HCT116 (cell line): Measurements from ENCODE around the gene DLX2. TPM values are rescaled to one million over a fixed set of nuclear protein-coding genes. Genes with fewer than 3 reads are reported as not detected.

Experiments
- ATAC-seq: fragments of 200-7000 bp; cut with Tn5 transposase; 2 replicates; pipeline ENCODE4 v1.9.1; 2020; ENCODE audit warnings: mild to moderate bottlenecking, moderate library complexity
- BruUV-seq: library from RNA; stranded (reverse); fragments of 400-500 nt; replicated peaks from 2 replicates; lab custom pipeline; 2021; lab: Mats Ljungman, UMichigan
- CTCF ChIA-PET: fragments of 300-600 bp; sonication (Branson Sonifier 250); formaldehyde crosslinking; loops from one replicate; lab custom pipeline; 2021; ENCODE audit warnings: antibody characterized with exemption; lab: Charles Lee
- POLR2A ChIA-PET: fragments of 300-600, 350-600 bp; sonication (Branson Sonifier 250); formaldehyde crosslinking; loops from one replicate; lab custom pipeline; 2021; ENCODE audit warnings: antibody characterized with exemption; lab: Charles Lee
- RAD21 ChIA-PET, 2 experiments: fragments of 300-600 bp; sonication (Branson Sonifier 250); formaldehyde crosslinking; loops; one replicate each; lab custom pipeline; 2023; ENCODE audit warnings: low total read pairs in 2 of 2; ENCODE audit not compliant: uncharacterized antibody in 2 of 2, unreplicated experiment in 2 of 2, low non-redundant PET in 1 of 2; lab: Charles Lee
- DNase-seq: peaks from one replicate; pipeline ENCODE4 v3.0.0-alpha.2; 2010; ENCODE audit warnings: low read depth, low spot score
- H2AFZ ChIP-seq: fragments of 200-600 bp; shearing (Covaris generic), sonication (generic); 2 replicates; pipeline ENCODE4 v1.6.1; 2017; ENCODE audit warnings: low read depth, mixed run types, mixed read lengths, antibody characterized with exemption, low read length; ENCODE audit not compliant: poor library complexity, severe bottlenecking
- H3K27ac ChIP-seq: 2 replicates; pipeline ENCODE4 v1.5.1; 2012; ENCODE audit warnings: low read depth, low read length
- H3K27me3 ChIP-seq: fragments of 200-600 bp; sonication (generic); 2 replicates; pipeline ENCODE4 v1.6.1; 2016; ENCODE audit warnings: mixed run types, low read length, mixed read lengths; ENCODE audit not compliant: insufficient read depth
- H3K36me3 ChIP-seq, 2 experiments: fragments of 200-500 bp in 1 of 2; fragments of 200-600 bp in 1 of 2; sonication (Bioruptor generic) in 1 of 2; sonication (generic) in 1 of 2; 2 replicates each; pipeline versions ENCODE4 v1.5.1 to v1.6.1; 2014 to 2016; ENCODE audit warnings: low read length in 2 of 2, inconsistent platforms in 1 of 2, mixed read lengths in 1 of 2, mixed run types in 1 of 2; ENCODE audit not compliant: insufficient read depth in 2 of 2, control insufficient read depth in 1 of 2
- H3K4me1 ChIP-seq, 2 experiments: fragments of 200-600 bp in 1 of 2; sonication (generic) in 1 of 2; 2 replicates each; pipeline versions ENCODE4 v1.5.1 to v1.6.1; 2012 to 2017; ENCODE audit warnings: low read length in 2 of 2, inconsistent platforms in 1 of 2, mild to moderate bottlenecking in 1 of 2, mixed read lengths in 1 of 2, mixed run types in 1 of 2, moderate library complexity in 1 of 2; ENCODE audit not compliant: insufficient read depth in 2 of 2, control insufficient read depth in 1 of 2
- H3K4me2 ChIP-seq: fragments of 200-600 bp; sonication (generic); 2 replicates; pipeline ENCODE4 v1.6.1; 2017; ENCODE audit warnings: mixed run types, low read length, mixed read lengths
- H3K4me3 ChIP-seq, 2 experiments: fragments of 200-600 bp in 1 of 2; sonication (generic) in 1 of 2; replicated peaks in 1 of 2; 2 replicates each; pipeline ENCODE4 v1.5.1; 2011 to 2016; ENCODE audit warnings: low read length in 2 of 2, control low read depth in 1 of 2, low read depth in 1 of 2, mild to moderate bottlenecking in 1 of 2, mixed read lengths in 1 of 2, mixed run types in 1 of 2
- H3K79me2 ChIP-seq: fragments of 200-600 bp; sonication (generic); 2 replicates; pipeline ENCODE4 v1.6.1; 2017; ENCODE audit warnings: mild to moderate bottlenecking, mixed run types, low read length, moderate library complexity, mixed read lengths; ENCODE audit not compliant: insufficient read depth
- H3K9ac ChIP-seq: fragments of 200-600 bp; sonication (generic); 2 replicates; pipeline ENCODE4 v1.6.1; 2016; ENCODE audit warnings: low read length, mixed read lengths
- H3K9me2 ChIP-seq: fragments of 200-600 bp; sonication (generic), shearing (Covaris generic); 2 replicates; pipeline ENCODE4 v1.6.1; 2017; ENCODE audit warnings: mixed run types, mild to moderate bottlenecking, moderate library complexity; ENCODE audit not compliant: insufficient read depth
- H3K9me3 ChIP-seq, 2 experiments: fragments of 200-500 bp in 1 of 2; fragments of 200-600 bp in 1 of 2; sonication (Bioruptor generic) in 1 of 2; sonication (generic) in 1 of 2; 2 replicates each; pipeline ENCODE4 v1.6.1; 2014 to 2017; ENCODE audit warnings: low read length in 2 of 2, mixed read lengths in 2 of 2, inconsistent platforms in 1 of 2, low read depth in 1 of 2, mild to moderate bottlenecking in 1 of 2, mixed run types in 1 of 2, moderate library complexity in 1 of 2; ENCODE audit not compliant: control insufficient read depth in 1 of 2, insufficient read depth in 1 of 2
- H4K20me1 ChIP-seq: fragments of 200-600 bp; sonication (generic), shearing (Covaris generic); 2 replicates; pipeline ENCODE4 v1.6.1; 2017; ENCODE audit warnings: mixed run types, mild to moderate bottlenecking, moderate library complexity; ENCODE audit not compliant: insufficient read depth
- CBX3 ChIP-seq: IDR thresholded peaks from 2 replicates; pipeline ENCODE4 v1.6.1; 2012; ENCODE audit warnings: low read depth
- EGR1 ChIP-seq: IDR thresholded peaks from 2 replicates; pipeline ENCODE4 v1.6.1; 2012; ENCODE audit warnings: low read depth
- ELF1 ChIP-seq: IDR thresholded peaks from 2 replicates; pipeline ENCODE4 v1.6.1; 2012; ENCODE audit warnings: low read depth, borderline replicate concordance
- EZH2 ChIP-seq: fragments of 200-600 bp; sonication (generic); IDR thresholded peaks from 2 replicates; pipeline ENCODE4 v1.6.1; 2017; ENCODE audit warnings: antibody characterized with exemption, mixed run types
- EZH2phosphoT487 ChIP-seq: fragments of 200-600 bp; IDR thresholded peaks from 2 replicates; pipeline ENCODE4 v1.6.1; 2018; ENCODE audit warnings: antibody characterized with exemption, borderline replicate concordance
- FOSL1 ChIP-seq: IDR thresholded peaks from 2 replicates; pipeline ENCODE4 v1.6.1; 2012; ENCODE audit warnings: low read depth
- JUND ChIP-seq: IDR thresholded peaks from 2 replicates; pipeline ENCODE4 v1.6.1; 2012
- POLR2A ChIP-seq: IDR thresholded peaks from 2 replicates; pipeline ENCODE4 v1.7.0; 2011; ENCODE audit warnings: borderline replicate concordance; ENCODE audit not compliant: insufficient read depth, insufficient read length; ENCODE audit errors: extremely low read depth
- POLR2AphosphoS5 ChIP-seq: IDR thresholded peaks from 2 replicates; pipeline ENCODE4 v1.6.1; 2011; ENCODE audit warnings: mild to moderate bottlenecking, low read depth, low read length, moderate library complexity
- RAD21 ChIP-seq: IDR thresholded peaks from 2 replicates; pipeline ENCODE4 v1.6.1; 2012; ENCODE audit warnings: low read depth, mild to moderate bottlenecking
- SIN3A ChIP-seq: IDR thresholded peaks from 2 replicates; pipeline ENCODE4 v1.6.1; 2012; ENCODE audit warnings: low read depth
- SRF ChIP-seq: IDR thresholded peaks from 2 replicates; pipeline ENCODE4 v1.6.1; 2012; ENCODE audit warnings: low read depth
- YY1 ChIP-seq: IDR thresholded peaks from 2 replicates; pipeline ENCODE4 v1.6.1; 2011; ENCODE audit warnings: low read length, low read depth, moderate library complexity, mild to moderate bottlenecking; ENCODE audit not compliant: insufficient replicate concordance; ENCODE audit errors: extremely low read depth
- ZFX ChIP-seq: fragments of 450-650 bp; IDR thresholded peaks from 2 replicates; pipeline ENCODE4 v1.6.1; 2017
- ZNF274 ChIP-seq: fragments of 200-500 bp; sonication (Bioruptor generic); IDR thresholded peaks from 2 replicates; pipeline ENCODE4 v1.6.1; 2014; ENCODE audit warnings: mild to moderate bottlenecking, low read depth, low read length, inconsistent platforms
- intact Hi-C: fragments of 100-400 bp; cut with micrococcal nuclease; formaldehyde crosslinking; loops from 2 replicates; pipeline ENCODE4 v1.10.0; 2022
- total RNA-seq: library from RNA; stranded (reverse); gene quantifications from one replicate; pipeline ENCODE4 v1.2.1, GENCODE V29; 2021; ENCODE audit not compliant: unreplicated experiment
- TF ChIP-seq, protein P1 (sequence below): IDR thresholded peaks from 2 replicates; pipeline ENCODE4 v1.6.1; 2012; ENCODE audit warnings: low read depth
- TF ChIP-seq, protein P2 (sequence below): IDR thresholded peaks from 2 replicates; pipeline ENCODE4 v1.6.1; 2012
- TF ChIP-seq, protein P3 (sequence below): IDR thresholded peaks from 2 replicates; pipeline ENCODE4 v1.6.1; 2012
- TF ChIP-seq, protein P4 (sequence below): IDR thresholded peaks from 2 replicates; pipeline ENCODE4 v1.6.1; 2011; ENCODE audit warnings: mild to moderate bottlenecking, low read length, moderate library complexity; ENCODE audit not compliant: insufficient replicate concordance; ENCODE audit errors: extremely low read depth
- TF ChIP-seq, protein P5 (sequence below), 3 experiments: fragments of 200-600 bp in 1 of 3; sonication (generic) in 1 of 3; IDR thresholded peaks in 2 of 3; conservative IDR thresholded peaks in 1 of 3; 2 replicates each; pipeline ENCODE4 v1.5.1; 2012 to 2017; ENCODE audit warnings: low read depth in 2 of 3, low read length in 2 of 3, antibody characterized with exemption in 1 of 3, borderline replicate concordance in 1 of 3, control low read depth in 1 of 3, mild to moderate bottlenecking in 1 of 3, mixed read lengths in 1 of 3, mixed run types in 1 of 3, moderate library complexity in 1 of 3; ENCODE audit not compliant: insufficient read depth in 1 of 3

DLX2 gene
- total RNA-seq, 1 experiment from 2014 or later: 3.7 TPM

DNA sequence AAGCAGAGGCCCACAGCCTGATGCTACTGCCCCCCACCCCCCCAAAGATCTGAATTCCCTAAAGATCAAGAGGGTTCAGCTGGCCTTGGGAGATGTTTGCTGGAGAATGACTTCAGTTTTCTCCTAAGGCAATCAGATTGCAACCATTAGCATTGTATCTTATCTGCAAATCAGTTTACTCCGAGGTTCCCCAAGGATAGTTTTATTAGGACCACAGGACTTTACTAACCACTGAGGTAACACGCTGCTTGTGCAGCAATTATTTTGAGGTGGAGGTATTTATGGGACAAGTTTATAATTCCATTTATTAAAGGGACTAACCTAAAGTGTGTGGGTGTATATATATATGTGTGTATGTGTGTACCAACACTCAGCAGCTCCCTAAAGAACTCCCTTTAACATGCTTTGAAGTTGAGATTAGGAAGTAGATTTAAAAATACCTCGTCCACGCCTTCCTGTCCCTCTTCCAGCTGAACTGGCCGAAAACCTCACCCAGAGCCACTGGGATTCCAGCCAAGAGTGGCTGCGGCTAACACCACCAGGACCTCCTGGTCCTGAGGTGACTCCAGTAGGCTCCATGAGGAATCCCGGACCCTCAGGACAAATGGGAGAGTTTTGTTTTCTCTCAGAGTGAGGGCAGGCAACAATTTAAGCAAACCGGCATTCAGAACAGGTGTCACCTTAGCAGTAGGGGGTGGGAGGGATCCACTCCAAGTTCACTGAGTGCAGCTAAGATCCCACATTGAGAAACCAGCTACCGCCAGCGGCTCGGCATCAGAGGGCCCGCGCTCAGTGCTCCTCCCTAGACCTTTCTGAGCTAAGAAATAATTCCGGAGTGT is 20.4 kb downstream of the DLX2 start:
- H3K27me3 ChIP-seq: no peaks in the 10 kb centered on the region
- no peak overlapping the region for H3K9ac ChIP-seq
- no peak for ATAC-seq
- H2AFZ ChIP-seq: no peak overlapping the region
- ChIA-PET POLR2A (interaction anchor here (1.2 kb wide), 1 partner anchor 21 kb away, joined by 3 read pairs; no protein-coding TSS in a partner anchor), CTCF (no interaction called here), RAD21 (no interaction called here)
- no peak overlapping the region for H3K4me3 ChIP-seq
- no peaks in the 10 kb centered on the region for H3K9me2 ChIP-seq
- no peak for DNase-seq
- no peak overlapping the region for H3K27ac ChIP-seq
- TF ChIP-seq SRF (no peak), JUND (no peak), EGR1 (no peak), ZNF274 (no peak), RAD21 (no peak), POLR2A (no peak), YY1 (no peak), EZH2phosphoT487 (no peak), FOSL1 (no peak), ELF1 (no peak), ZFX (no peak), SIN3A (no peak), CBX3 (no peak), EZH2 (no peak), POLR2AphosphoS5 (no peak)
- TF ChIP-seq, protein P1, sequence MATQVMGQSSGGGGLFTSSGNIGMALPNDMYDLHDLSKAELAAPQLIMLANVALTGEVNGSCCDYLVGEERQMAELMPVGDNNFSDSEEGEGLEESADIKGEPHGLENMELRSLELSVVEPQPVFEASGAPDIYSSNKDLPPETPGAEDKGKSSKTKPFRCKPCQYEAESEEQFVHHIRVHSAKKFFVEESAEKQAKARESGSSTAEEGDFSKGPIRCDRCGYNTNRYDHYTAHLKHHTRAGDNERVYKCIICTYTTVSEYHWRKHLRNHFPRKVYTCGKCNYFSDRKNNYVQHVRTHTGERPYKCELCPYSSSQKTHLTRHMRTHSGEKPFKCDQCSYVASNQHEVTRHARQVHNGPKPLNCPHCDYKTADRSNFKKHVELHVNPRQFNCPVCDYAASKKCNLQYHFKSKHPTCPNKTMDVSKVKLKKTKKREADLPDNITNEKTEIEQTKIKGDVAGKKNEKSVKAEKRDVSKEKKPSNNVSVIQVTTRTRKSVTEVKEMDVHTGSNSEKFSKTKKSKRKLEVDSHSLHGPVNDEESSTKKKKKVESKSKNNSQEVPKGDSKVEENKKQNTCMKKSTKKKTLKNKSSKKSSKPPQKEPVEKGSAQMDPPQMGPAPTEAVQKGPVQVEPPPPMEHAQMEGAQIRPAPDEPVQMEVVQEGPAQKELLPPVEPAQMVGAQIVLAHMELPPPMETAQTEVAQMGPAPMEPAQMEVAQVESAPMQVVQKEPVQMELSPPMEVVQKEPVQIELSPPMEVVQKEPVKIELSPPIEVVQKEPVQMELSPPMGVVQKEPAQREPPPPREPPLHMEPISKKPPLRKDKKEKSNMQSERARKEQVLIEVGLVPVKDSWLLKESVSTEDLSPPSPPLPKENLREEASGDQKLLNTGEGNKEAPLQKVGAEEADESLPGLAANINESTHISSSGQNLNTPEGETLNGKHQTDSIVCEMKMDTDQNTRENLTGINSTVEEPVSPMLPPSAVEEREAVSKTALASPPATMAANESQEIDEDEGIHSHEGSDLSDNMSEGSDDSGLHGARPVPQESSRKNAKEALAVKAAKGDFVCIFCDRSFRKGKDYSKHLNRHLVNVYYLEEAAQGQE: no peak
- TF ChIP-seq, protein P2, sequence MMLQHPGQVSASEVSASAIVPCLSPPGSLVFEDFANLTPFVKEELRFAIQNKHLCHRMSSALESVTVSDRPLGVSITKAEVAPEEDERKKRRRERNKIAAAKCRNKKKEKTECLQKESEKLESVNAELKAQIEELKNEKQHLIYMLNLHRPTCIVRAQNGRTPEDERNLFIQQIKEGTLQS: no peak
- TF ChIP-seq, protein P3, sequence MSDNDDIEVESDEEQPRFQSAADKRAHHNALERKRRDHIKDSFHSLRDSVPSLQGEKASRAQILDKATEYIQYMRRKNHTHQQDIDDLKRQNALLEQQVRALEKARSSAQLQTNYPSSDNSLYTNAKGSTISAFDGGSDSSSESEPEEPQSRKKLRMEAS: no peak
- TF ChIP-seq, protein P4, sequence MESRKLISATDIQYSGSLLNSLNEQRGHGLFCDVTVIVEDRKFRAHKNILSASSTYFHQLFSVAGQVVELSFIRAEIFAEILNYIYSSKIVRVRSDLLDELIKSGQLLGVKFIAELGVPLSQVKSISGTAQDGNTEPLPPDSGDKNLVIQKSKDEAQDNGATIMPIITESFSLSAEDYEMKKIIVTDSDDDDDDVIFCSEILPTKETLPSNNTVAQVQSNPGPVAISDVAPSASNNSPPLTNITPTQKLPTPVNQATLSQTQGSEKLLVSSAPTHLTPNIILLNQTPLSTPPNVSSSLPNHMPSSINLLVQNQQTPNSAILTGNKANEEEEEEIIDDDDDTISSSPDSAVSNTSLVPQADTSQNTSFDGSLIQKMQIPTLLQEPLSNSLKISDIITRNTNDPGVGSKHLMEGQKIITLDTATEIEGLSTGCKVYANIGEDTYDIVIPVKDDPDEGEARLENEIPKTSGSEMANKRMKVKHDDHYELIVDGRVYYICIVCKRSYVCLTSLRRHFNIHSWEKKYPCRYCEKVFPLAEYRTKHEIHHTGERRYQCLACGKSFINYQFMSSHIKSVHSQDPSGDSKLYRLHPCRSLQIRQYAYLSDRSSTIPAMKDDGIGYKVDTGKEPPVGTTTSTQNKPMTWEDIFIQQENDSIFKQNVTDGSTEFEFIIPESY: no peak
- TF ChIP-seq, protein P5, sequence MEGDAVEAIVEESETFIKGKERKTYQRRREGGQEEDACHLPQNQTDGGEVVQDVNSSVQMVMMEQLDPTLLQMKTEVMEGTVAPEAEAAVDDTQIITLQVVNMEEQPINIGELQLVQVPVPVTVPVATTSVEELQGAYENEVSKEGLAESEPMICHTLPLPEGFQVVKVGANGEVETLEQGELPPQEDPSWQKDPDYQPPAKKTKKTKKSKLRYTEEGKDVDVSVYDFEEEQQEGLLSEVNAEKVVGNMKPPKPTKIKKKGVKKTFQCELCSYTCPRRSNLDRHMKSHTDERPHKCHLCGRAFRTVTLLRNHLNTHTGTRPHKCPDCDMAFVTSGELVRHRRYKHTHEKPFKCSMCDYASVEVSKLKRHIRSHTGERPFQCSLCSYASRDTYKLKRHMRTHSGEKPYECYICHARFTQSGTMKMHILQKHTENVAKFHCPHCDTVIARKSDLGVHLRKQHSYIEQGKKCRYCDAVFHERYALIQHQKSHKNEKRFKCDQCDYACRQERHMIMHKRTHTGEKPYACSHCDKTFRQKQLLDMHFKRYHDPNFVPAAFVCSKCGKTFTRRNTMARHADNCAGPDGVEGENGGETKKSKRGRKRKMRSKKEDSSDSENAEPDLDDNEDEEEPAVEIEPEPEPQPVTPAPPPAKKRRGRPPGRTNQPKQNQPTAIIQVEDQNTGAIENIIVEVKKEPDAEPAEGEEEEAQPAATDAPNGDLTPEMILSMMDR (IDR thresholded peaks at IDR 0.05 in 2 of 3, conservative IDR thresholded peaks at IDR 0.05 in 1 of 3; ENCODE audit: borderline replicate concordance in 1 of 3, insufficient read depth in 1 of 3, low read depth in 2 of 3, low read length in 2 of 3): no peak
- H3K9me3 ChIP-seq: no peaks in the 10 kb centered on the region
- no peaks in the 10 kb centered on the region for H3K36me3 ChIP-seq
- H3K4me2 ChIP-seq: no peak overlapping the region
- intact Hi-C loops: no loop called here
- H4K20me1 ChIP-seq: no peaks in the 10 kb centered on the region
- BruUV-seq: no TSS peak
- H3K79me2 ChIP-seq: no peaks in the 10 kb centered on the region
- H3K4me1 ChIP-seq: peaks cover 0 to 17% of the 10 kb centered on the region in 2 experiments; a peak in 1 of 4 replicates
